ENCODE results near the gene C10orf71. TPM values are rescaled to one million over a fixed set of nuclear protein-coding genes. Genes with fewer than 3 reads are reported as not detected.

C10orf71 gene
- total RNA-seq, 4 donors from 2014 or later: not detected

DNA sequence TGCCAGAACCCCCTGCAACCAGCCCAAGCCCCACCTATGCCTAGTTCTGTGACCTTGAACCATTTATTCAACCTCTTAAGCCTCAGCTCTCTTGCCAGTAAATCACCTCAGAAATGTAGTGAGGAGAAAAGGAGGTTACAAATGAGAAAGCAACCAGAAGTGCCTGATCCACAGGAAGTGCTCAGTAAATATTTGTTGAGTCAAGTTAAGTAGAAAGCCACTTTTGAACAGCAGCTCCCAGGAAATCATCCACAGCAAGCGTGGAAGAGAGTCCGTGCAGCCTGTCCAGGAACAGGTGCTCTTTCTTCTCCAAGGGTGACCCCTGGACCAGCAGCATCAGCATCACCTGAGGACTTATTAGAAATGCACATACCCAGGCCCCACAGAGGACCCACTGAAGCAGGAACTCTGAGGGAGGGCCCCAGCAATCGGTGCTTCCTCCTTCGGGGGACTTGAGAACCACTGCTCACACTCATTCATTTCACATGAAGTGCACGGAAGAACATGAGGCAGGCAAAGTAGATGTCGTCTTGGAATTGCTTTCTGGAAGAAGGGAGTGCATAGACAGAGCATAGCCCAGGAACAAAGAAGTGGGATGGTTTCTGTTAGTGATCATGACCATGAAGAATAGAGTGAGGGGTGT lies 6.3 kb upstream of the C10orf71 start:
- H3K36me3 ChIP-seq: no peaks in the 10 kb centered on the region
- 87% methylated on average over 6 of the region's 6 CpGs for WGBS

DNA sequence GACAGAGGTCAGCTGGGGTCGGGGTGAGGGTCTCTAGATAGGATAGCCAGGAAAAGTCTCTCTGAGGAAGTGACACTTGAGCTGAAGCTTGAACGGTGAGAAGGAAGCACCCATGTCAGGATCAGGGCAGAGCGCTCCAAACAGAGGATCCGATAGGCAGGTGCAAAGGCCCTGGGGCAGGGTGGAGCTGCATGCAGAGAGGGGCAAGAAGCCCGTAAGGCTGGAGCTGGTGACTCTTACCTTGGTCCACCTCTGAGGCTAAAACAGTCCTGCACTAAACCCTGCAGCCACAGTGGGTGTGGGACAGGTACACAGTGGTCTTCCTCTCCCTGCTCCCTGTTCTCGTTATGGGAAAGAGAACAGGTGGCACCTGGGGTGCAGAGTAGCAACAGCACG lies 5.8 kb upstream of the C10orf71 start:
- Histone ChIP-seq H3K36me3 (no peaks in the 10 kb centered on the region), H3K4me3 (no peak overlapping the region), H3K9me3 (no peaks in the 10 kb centered on the region), H3K27me3 (no peaks in the 10 kb centered on the region), H3K27ac (no peak overlapping the region), H3K4me1 (no peaks in the 10 kb centered on the region)
- 80% methylated on average over 7 of the region's 7 CpGs for WGBS
- TF ChIP-seq POLR2A (IDR thresholded peaks at IDR 0.05): no peak
- TF ChIP-seq CTCF (IDR thresholded peaks at IDR 0.05): no peak
- TF ChIP-seq EP300 (IDR thresholded peaks at IDR 0.05): no peak
- TF ChIP-seq POLR2AphosphoS5 (IDR thresholded peaks at IDR 0.05): no peak
- DNase-seq (ENCODE audit: low spot score in 2 of 2): no peak

More for the DNA sequence above, 6.3 kb upstream of the C10orf71 start:
- TF ChIP-seq EP300 (IDR thresholded peaks at IDR 0.05) (no peak), POLR2A (IDR thresholded peaks at IDR 0.05) (no peak), CTCF (IDR thresholded peaks at IDR 0.05) (no peak), POLR2AphosphoS5 (IDR thresholded peaks at IDR 0.05) (no peak)
- H3K27me3 ChIP-seq: no peaks in the 10 kb centered on the region
- H3K27ac ChIP-seq: no peak overlapping the region
- no peaks in the 10 kb centered on the region for H3K4me1 ChIP-seq
- H3K9me3 ChIP-seq: no peaks in the 10 kb centered on the region
- no peak for DNase-seq (ENCODE audit: low spot score in 2 of 2)
- no peak overlapping the region for H3K4me3 ChIP-seq

- no peak overlapping the region for H3K27ac ChIP-seq
- H3K4me1 ChIP-seq: peaks cover 5% of the 10 kb centered on the region
- TF ChIP-seq POLR2A (IDR thresholded peaks at IDR 0.05) (no peak), CTCF (IDR thresholded peaks at IDR 0.05) (no peak), EP300 (IDR thresholded peaks at IDR 0.05) (no peak), POLR2AphosphoS5 (IDR thresholded peaks at IDR 0.05) (no peak)
- no peaks in the 10 kb centered on the region for H3K36me3 ChIP-seq
- no peak for DNase-seq (ENCODE audit: low spot score in 2 of 2)
- H3K9me3 ChIP-seq: no peaks in the 10 kb centered on the region
- no peak overlapping the region for H3K4me3 ChIP-seq
- 71% methylated on average over 5 of the region's 5 CpGs for WGBS
- no peaks in the 10 kb centered on the region for H3K27me3 ChIP-seq
These were observed 4.2 kb upstream of the C10orf71 start for GRCh38 chr10:49294731-49295130.

DNA sequence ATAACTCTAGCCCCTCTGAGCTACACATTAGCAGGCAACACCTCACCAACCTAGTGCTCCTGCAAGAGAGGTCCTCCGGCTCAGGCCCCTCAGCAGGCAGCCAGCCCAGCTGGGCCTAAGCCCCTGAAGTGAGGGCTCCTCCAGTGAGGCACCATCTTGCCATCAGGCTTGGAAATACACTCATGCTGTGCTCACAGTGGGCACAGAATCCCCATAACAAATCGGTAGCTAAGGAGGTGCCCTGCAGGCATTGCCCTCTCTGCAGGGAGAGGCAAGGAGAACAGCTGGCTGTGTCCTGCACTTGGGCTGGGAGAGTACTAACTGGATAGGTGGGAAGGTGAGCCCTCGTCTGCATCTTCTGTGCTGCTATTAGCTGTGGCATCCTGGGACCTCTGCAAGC lies 3.7 kb upstream of the C10orf71 start:
- no peaks in the 10 kb centered on the region for H3K36me3 ChIP-seq
- TF ChIP-seq POLR2AphosphoS5 (IDR thresholded peaks at IDR 0.05) (no peak), EP300 (IDR thresholded peaks at IDR 0.05) (no peak), CTCF (IDR thresholded peaks at IDR 0.05) (no peak), POLR2A (IDR thresholded peaks at IDR 0.05) (no peak)
- WGBS: 92% methylated on average over 2 of the region's 3 CpGs

DNA sequence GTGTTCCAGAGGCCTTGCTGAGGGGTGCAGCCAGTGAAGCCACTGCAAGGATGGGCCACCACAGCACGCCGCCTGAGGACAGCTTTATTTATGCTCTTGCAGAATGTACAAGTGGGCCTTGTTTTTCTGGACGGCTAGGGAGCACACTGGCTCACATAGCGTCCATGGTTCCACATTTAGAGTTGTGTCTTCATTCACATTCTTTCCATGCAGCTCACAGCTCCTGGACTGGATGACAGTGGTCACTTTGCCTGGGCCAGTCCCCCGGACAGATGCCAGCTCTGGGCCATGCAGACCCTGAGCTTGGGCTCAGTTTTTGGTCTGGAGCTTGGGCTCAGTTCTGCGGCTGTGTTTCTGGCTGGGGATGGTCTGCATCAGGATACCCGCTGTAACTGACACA lies 2.6 kb upstream of the C10orf71 start:
- TF ChIP-seq EP300 (IDR thresholded peaks at IDR 0.05) (no peak), POLR2A (IDR thresholded peaks at IDR 0.05) (no peak), POLR2AphosphoS5 (IDR thresholded peaks at IDR 0.05) (no peak), CTCF (IDR thresholded peaks at IDR 0.05) (no peak)
- 93% methylated on average over 7 of the region's 7 CpGs for WGBS

More for the DNA sequence above, 3.7 kb upstream of the C10orf71 start:
- Histone ChIP-seq H3K9me3 (no peaks in the 10 kb centered on the region), H3K27ac (no peak overlapping the region), H3K4me1 (peaks cover 5% of the 10 kb centered on the region), H3K27me3 (no peaks in the 10 kb centered on the region), H3K4me3 (no peak overlapping the region)
- DNase-seq (ENCODE audit: low spot score in 2 of 2): no peak

More for the DNA sequence above, 2.6 kb upstream of the C10orf71 start:
- Histone ChIP-seq H3K27me3 (no peaks in the 10 kb centered on the region), H3K36me3 (no peaks in the 10 kb centered on the region), H3K4me3 (no peak overlapping the region), H3K4me1 (peaks cover 5% of the 10 kb centered on the region), H3K9me3 (no peaks in the 10 kb centered on the region), H3K27ac (no peak overlapping the region)
- no peak for DNase-seq (ENCODE audit: low spot score in 2 of 2)
